Ovary (tissue), 3 donors: ENCODE results near the gene MTFR1L.

Source experiments
- CTCF ChIP-seq, 3 donors: fragments of 450-650 bp in 2 of 3; fragments of 200-600 bp in 1 of 3; IDR thresholded peaks; one replicate each; pipeline versions ENCODE4 v1.5.1 to v1.8.0; 2016 to 2022; ENCODE audit warnings: antibody characterized with exemption in 3 of 3, mild to moderate bottlenecking in 1 of 3
- POLR2A ChIP-seq: fragments of 450-650 bp; IDR thresholded peaks from one replicate; pipeline ENCODE4 v1.6.1; 2017; ENCODE audit warnings: antibody characterized with exemption, mild to moderate bottlenecking, moderate library complexity
- donor health status: DM: no; HTN: no; CAD: no.

- TF ChIP-seq POLR2A, result no peak
- no peak for TF ChIP-seq CTCF (IDR thresholded peaks at IDR 0.05)
Observed at GRCh38 chr1:25790472-25790871, 29.3 kb upstream of the MTFR1L start.
